GM18519 (cell line): Measurements from ENCODE around the gene DTL.

Source experiments
- ATAC-seq: cut with Tn5 transposase; IDR thresholded peaks from one replicate; pipeline ENCODE4 v1.9.1; 2021; ENCODE audit warnings: mild to moderate bottlenecking, moderate library complexity; ENCODE audit not compliant: unreplicated experiment, low FRiP score

DTL gene

DNA sequence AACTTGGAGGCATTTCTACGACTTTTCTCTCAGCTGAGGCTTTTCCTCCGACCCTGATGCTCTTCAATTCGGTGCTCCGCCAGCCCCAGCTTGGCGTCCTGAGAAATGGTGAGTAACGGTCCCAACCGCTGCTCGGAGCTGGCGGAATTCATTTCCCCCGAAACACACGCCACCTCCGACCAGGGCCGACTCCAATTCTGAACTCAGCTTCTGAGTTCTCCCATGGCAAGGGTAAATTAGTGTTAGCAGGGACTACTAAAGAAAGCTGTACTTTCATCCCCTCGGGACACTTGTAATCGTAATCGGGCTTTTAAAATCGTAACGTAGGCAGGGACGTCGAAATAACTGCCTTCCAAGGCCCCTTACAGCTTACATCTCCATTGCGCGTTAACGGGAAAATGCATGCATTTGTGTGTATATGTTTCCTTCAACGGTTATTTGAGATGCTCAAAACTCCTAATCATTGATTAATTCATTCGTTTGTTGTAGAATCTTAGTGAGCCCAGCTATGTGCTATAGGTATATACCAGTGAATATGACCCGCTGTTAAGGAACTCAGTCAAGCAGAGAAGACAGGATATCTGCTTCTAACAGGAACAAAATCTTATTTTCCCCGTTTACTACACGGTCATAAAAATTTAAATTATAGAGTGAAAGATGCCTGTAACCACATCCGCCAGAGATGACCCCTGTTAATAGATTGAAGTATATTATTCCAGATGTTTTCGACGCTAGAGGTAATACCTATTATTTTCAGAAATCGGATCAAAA lies 472 bp downstream of the DTL start:
- peak; percentile 3 for ATAC-seq

DNA sequence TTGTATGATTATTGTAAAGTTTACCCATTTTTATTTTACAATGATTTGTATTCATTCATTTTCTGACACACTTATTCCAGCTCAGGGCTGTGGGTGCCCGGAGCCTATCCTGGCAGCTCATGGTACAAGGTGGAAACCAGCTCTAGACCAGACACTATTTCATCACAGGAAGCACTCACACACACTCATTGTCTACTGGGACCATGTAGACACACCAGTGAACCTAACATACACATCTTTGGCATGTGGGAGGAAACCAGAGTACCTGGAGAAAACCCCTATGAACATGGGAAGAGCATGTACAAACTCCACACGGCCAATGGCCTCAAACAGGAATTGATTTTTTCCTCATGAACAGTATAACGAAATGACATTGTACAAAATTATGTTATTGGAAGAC lies 2.4 kb downstream of the DTL start:
- ATAC-seq = no peak

DNA sequence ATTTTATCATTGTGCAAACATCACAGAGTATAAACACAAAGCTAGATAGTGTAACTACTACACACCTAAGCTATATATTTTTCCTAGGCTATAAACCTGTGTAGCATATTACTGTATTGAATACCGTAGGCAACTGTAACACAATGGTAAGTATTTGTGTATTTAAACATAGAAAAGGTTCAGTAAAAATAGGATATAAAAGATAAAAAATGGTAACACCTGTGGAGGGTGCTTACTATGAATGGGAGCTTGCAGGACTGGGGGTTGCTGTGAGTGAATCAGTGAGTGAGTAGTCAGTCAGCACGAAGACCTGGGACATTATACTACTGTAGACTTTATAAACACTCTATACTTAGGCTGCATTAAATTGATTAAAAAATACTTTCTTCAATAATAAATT lies 4.1 kb downstream of the DTL start:
- ATAC-seq = no peak

DNA sequence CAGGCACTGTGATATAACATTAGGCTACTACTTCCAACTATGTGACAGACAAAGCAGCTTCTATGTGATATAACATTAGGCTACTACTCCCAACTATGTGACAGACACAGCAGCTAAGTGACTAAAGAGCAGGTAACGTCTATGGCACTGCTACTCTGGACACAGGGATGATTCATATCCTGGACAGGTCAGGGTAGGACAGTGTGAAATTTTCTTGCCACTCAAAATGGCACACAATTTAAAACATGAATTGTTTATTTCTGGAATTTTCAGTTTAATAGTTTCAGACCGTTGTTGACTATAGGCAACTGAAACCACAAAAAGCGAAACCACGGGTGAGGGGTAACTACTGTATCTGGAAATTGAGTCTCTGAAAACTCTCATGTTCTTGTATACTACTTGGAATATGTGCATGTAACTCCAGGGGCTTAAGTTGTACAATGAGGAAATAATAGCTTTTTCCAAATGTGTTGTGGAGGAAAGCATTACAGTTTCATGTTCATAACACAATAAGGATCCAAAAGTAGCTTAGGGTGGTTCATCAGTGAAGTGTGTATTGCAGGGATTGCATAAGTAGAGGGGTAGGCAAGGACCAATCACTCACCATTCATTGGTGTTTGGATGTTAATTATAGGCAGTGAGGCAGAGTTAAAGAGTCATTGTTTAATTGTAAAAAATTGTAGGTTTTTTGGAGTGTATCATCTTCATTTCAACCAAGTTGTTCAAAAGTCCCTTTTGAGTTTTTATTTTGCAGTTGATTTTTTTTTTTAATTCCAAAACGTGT lies 5.3 kb downstream of the DTL start:
- ATAC-seq = no peak

DNA sequence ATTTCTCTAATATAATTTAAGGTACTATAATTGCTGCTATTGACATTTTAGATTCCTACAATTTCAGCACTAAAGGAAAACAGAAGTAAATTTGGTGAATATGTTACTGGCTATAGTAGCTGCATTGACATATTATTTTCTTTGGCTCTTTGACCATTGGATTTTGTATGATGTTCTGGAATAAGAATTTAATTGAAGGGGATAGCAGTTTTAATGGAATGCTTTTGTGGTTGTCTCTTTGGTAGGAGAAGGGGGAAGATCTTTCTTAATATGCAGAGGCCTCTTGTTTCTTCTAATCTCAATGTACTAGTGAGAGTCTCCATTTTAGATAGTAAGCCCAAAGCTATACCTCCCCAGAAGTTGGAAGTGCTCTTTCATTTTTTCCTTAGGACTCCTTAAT lies 6.9 kb downstream of the DTL start:
- no peak for ATAC-seq

DNA sequence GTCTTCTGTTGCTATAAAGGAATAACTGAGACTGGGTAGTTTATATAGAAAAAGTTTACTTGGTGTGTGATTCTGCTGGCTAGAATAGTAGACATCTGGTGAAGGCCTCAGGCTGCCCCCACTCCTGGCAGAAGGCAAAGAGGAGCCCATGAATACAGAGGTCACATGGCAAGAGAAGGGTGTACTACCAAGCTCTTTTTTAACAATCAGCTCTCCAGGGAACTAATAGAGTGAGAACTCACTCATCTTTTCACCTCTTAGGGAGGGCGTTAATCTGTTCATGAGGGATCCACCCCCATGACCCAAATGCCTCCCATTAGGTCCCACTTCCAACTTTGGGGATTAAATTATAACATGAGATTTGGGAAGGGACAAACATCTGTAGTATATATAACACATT lies 9.3 kb downstream of the DTL start:
- ATAC-seq = no peak

DNA sequence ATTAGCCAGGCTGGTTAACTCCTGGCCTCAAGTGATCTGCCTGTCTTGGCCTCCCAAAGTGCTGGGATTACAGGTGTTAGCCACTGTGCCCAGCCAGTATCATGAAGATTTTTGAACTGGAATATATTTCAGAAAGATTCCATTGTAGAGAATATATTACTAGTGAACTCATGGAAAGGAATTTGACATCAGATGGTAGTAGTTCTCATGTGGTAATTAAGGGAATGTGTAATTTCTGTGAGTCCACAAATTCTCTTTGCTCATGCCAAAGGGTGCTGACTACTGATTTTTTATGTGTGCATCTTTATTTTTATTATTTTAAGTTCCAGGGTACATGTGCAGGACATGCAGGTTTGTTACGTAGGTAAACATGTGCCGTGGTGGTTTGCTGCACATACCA lies 10.4 kb downstream of the DTL start:
- ATAC-seq = no peak

DNA sequence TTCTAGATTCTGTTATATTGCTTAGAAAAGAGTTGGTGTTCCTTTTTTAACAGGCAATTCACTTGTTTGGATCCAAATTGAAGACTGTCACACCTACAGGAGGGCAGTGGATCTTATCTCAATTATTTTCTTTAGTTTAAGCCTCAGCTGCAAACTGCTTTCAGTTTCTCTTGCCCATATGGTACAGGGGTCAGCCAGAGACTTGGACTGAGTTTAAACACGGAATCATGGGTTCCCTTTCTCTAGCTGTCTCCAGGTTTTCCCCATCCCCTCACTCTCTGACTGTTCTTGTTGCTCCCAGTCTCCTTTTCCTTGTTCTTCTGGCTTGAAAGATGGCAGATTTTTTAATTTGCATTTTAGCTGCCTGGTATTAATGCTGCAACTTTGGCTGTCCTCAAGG lies 18.4 kb downstream of the DTL start:
- no peak for ATAC-seq

DNA sequence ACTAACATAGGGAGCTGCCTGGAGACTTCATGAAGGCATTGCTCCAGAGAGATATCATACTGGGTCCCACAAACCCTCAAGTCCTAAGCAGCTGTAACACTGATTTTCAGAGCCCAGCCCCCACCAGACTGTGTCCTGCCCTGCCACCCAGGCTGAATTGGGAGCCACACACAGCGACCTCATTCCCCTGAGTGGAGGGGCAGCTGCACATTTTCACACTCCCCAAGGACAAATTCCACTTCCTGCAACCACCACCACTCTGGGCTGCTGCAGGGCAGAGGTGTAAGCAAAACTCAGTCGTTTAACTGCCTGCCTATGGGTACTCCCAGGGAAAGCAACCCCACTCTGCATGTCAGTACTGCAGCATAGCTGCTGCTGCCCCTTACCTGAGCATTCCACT lies 19.8 kb downstream of the DTL start:
- no peak for ATAC-seq

DNA sequence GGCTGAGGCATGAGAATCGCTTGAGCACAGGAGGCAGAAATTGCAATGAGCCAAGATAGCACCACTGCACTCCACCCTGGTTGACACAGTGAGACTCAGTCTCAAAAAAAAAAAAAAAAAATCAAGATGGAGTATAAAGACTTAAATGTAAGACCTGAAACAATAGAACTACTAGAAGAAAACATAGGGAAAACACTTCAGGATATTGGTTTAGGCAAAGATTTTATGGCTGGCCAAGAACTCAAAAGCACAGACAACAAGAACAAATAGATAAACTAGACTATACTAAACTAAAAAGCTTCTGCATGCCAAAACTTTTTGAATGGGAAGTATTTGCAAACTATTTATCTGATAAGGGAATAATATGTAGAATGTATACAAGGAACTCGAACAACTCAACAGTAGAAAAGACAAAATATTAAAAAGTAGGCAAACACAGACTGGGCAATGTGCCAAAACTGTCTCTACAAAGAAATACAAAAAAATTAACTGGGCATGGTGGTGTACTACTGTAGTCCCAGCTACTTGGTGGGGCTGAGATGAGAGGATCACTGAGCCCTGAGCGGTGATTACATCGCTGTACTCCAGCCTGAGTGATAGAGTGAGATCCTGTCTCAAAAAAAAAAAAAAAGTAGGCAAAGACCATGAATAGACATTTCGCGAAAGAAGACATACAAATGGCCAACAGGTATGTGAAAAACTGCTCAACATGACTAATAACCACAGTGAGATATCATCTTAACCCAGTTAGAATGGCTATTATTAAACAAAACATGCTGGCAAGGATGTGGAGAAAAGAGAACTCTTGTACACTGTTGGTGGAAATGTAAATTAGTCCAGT lies 25.3 kb downstream of the DTL start:
- no peak for ATAC-seq

DNA sequence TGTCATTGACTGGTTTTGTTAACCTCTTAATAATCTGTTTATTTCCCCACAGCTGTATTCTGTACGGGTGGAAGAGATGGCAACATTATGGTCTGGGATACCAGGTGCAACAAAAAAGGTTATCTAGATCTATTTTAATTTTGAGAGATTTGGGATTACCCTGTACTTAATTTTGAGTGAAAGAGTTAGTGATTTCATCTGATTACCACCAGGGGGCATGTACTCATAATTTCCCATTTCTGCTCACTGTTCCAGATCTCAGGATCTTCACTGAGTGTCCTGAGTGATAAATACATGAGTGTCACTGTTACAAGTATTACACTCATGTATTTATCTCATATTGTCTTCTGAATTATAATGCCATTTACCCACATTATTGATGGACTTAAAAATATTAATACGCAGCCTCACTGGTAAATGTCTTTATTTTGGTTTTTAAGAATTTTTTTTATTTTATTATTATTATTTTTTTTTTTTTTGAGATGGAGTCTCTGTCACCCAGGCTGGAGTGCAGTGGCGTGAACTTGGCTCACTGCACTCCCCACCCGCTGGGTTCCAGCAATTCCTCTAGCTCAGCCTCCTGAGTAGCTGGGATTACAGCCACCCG lies 27.4 kb downstream of the DTL start:
- no peak for ATAC-seq

DNA sequence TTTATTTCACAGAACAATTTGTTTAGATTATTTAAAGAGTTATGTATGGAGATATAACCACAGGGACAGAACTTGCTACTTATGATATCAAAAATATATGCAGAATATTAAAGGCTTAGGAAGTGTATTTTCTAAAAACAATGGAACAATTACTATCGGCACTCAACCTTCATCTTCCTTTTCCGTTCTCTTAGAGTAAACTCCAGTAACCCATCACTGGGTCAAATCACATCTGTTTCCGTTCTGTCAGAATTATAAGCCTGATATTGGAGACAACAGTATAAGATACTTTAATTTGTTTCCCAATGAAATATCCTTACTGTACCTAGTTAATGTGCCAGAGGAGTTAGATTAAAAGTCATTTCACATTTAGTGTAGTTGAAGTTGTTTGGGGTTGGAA lies 32.2 kb downstream of the DTL start:
- ATAC-seq = no peak

DNA sequence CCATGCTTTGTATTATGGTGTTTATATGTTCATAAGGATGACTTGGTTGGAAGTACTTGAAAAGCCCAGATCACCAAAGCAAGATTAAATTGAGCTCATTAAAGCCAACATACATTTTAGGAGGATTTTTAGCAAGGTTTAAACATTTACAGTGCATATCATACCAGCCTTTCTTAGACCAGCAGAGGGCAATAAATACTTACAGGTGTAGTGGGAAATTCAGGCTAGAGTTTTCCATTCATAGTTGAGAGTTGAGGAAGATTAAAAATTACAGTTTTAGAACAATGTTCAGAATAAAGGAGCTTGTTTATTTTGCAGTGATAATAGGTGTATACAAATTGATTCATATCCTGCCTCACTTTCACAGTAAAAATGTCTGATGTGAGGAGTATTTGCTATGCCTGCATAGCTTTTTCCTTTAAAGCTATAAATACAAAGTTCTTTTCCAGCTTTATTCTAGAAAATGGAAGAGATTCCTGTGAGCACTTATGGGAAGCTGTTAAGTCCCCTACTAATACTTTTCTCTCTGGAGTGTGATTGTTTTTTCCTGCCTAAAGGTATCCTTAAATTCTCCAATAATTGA lies 35.3 kb downstream of the DTL start:
- ATAC-seq = no peak

DNA sequence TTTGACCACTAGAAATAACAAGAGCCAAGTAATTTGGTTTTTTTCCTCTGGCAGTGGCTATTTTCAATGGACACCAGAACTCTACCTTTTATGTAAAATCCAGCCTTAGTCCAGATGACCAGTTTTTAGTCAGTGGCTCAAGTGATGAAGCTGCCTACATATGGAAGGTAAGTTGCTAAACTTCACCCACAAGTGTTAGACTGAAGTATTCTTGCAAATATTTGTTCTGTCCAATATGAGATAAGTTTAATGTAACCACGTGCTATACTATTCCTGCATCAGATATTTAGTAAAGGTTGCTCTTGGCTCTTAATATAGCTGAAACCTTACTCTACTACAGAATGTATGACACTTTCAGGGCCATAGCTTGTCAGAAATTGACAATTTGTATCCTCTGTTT lies 36.5 kb downstream of the DTL start:
- no peak for ATAC-seq

DNA sequence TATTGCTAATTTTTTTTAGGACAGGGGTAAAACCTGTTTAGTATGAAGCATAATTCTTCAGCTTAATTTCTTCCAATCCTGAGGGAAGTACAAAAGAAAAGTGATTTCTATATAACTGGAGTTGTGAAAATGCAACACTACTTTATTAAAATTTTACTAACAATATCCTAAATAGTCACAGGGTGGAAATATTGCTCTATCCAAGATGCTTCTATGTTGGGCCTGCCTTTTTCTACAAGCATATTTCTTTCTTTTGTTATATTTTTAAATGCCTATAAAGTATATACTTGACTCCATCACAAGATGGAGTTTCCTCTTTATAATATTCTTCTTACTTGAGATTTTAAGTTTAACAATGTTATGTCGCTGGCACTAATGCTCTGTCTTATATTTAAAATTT lies 37.9 kb downstream of the DTL start:
- ATAC-seq = no peak

DNA sequence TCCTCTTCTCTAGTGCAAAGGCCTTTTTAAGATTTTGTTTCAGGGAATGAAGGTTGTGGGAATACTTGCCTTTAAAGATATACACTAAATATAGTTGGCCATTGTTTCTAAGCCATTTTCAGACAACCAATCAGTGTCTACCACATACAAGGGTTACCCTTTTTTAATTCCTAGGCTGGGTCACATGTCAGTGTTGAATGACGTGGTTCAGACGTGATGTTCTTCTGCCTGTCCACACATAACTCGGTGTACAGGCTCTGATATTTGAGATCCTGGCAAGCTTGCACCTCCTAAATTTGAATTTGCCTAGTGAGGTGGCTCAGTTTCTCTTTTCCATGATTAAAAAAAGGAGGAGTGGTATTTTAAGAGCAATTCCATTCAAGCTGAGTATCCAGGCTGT lies 38.8 kb downstream of the DTL start:
- no peak for ATAC-seq

DNA sequence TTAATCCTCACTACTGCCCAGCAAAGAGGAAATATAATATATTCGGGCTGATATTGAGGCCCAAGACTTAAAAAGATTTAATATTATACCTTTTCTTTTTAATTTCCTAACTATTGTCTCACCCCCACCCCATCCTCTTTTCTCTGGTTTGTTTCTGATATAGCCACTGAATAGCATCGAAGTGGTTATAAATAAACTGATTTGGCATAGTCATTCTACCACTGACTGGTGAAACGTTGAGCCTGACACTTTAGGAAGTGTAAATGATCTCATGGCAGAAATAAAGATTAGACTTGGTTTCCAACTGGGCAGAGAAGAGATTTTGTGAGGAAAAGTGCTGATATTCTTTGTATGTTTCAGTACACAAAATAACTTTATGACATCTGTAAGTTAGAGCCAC lies 39.3 kb downstream of the DTL start:
- ATAC-seq = no peak

DNA sequence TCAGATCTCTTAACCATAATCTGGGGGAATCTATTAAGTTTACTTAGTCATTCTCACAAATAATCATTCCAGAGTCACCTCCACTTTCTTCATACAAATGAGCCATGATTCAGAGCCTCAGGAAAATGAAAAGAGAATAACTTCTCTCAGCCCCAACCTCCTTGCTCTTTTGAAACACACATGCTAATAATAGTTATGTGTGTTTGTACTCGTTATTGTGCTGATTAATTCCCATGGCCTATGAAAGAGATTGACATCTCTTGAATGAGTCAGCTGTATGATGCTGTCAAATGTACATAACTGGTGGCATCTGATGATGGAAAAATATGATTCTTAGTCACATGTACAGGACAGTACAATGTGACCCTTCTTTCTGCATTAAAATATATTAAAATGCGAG lies 41.5 kb downstream of the DTL start:
- ATAC-seq = no peak

DNA sequence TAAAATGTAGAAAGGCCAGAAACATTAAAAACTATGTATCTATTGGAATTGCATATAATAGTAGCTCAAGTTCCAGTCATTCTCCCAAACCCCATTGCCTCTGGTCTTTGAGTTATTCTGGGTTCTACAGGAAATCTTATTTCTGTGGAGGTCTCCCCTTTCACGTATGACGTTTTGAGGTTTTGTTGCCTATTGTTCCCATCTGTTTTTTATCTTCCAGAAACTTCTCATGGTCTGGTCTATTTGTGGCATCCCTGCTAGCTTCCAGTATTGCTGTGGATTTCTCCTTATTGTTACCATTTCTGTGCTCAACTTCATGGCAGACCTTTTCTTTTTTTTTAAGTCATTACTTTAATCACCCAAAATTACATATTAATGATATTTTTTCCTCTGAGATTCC lies 43.3 kb downstream of the DTL start:
- ATAC-seq = no peak

DNA sequence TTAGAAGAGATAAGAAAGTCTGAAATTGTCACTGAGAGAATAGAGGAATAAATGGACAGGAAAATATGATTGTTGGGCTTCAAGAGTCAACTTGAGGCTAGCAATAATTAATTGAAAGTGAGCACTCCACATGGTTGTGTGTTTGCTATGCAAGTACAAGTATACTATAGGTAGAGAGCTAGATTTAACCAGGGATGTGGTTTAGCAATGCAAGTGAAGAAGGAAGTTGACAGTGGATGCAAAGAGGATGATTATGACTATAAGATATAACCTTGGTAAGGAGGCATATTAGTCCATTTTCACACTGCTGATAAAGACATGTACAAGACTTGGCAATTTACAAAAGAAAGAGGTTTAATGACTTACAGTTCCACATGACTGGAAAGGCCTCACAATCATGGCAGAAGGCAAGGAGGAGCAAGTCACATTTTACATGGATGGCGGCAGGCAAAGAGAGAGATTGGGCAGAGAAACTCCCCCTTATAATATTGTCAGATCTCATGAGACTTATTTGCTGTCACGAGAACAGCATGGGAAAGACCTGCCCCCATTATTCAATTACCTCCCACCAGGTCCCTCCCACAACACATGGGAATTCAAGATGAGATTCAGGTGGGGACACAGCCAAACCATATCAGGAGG lies 47.3 kb downstream of the DTL start:
- no peak for ATAC-seq
